Left ventricle myocardium inferior (tissue), 1 donor: ENCODE results near the gene C17orf67. TPM values are rescaled to one million over a fixed set of nuclear protein-coding genes. Genes with fewer than 3 reads are reported as not detected.
A peak's percentile ranks its signal among the peaks of the same experiment; 100 is the strongest.

Source experiments
- DNase-seq: peaks from one replicate; pipeline ENCODE4 v3.0.0-alpha.2; 2020
- H3K27ac ChIP-seq: fragments of 200-600 bp; replicated peaks from 2 replicates; pipeline ENCODE4 v1.8.0; 2021
- H3K27me3 ChIP-seq: fragments of 200-600 bp; 2 replicates; pipeline ENCODE4 v1.8.0; 2021; ENCODE audit warnings: low read depth
- H3K36me3 ChIP-seq: fragments of 200-600 bp; 2 replicates; pipeline ENCODE4 v1.8.0; 2021
- H3K4me1 ChIP-seq: fragments of 200-600 bp; 2 replicates; pipeline ENCODE4 v1.8.0; 2021
- H3K4me3 ChIP-seq: fragments of 200-600 bp; 2 replicates; pipeline ENCODE4 v1.8.0; 2021; ENCODE audit warnings: mild to moderate bottlenecking, moderate library complexity
- H3K9me3 ChIP-seq: fragments of 200-600 bp; replicated peaks from 2 replicates; pipeline ENCODE4 v1.8.0; 2021
- intact Hi-C: fragments of 100-400 bp; cut with micrococcal nuclease; formaldehyde crosslinking; loops from one replicate; pipeline ENCODE4 v1.11.0; 2022
- total RNA-seq: library from RNA; stranded (reverse); fragmentation: NEBNext Ultra II Directional; extraction: Animal tissue kit (Norgen Biotek cat#: 25700); gene quantifications from one replicate; pipeline ENCODE4 v1.2.1, GENCODE V29; 2021
- TF ChIP-seq, protein P1 (sequence below): fragments of 200-600 bp; IDR thresholded peaks from 2 replicates; pipeline ENCODE4 v1.8.0; 2021; ENCODE audit warnings: antibody characterized with exemption, mild to moderate bottlenecking, borderline replicate concordance
- donor health status: DM: no; HTN: yes; CAD: no; lungs with severe emphysema.

Gene C17orf67
- total RNA-seq, 1 donor from 2014 or later = 1.1 TPM

DNA sequence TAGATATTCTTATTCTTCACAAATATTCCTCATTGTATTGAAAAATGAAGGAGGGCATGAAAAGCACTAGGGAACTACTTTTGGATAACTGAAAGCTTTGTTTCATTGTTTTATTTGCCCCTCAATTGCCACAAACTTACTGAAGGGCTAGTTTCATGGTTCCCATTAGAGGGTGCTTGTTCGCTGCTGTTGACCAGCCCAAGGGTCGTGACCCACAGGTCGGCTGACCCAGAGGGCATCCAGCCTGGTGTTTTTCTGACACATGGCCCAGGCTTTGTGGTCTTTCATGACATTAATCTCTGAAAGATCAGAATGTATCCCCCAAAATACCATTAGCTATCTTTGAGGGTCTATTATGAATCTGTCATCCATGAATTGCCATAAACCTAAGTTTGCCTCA lies 30.3 kb upstream of the C17orf67 start:
- H3K9me3 ChIP-seq = no peaks in the 10 kb centered on the region
- H3K27me3 ChIP-seq = no peaks in the 10 kb centered on the region
- H3K36me3 ChIP-seq = peaks cover 45% of the 10 kb centered on the region
- TF ChIP-seq, protein P1, sequence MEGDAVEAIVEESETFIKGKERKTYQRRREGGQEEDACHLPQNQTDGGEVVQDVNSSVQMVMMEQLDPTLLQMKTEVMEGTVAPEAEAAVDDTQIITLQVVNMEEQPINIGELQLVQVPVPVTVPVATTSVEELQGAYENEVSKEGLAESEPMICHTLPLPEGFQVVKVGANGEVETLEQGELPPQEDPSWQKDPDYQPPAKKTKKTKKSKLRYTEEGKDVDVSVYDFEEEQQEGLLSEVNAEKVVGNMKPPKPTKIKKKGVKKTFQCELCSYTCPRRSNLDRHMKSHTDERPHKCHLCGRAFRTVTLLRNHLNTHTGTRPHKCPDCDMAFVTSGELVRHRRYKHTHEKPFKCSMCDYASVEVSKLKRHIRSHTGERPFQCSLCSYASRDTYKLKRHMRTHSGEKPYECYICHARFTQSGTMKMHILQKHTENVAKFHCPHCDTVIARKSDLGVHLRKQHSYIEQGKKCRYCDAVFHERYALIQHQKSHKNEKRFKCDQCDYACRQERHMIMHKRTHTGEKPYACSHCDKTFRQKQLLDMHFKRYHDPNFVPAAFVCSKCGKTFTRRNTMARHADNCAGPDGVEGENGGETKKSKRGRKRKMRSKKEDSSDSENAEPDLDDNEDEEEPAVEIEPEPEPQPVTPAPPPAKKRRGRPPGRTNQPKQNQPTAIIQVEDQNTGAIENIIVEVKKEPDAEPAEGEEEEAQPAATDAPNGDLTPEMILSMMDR = no peak
- H3K4me3 ChIP-seq = no peak overlapping the region
- no peaks in the 10 kb centered on the region for H3K4me1 ChIP-seq
- intact Hi-C loops = no loop called here
- DNase-seq = no peak
- H3K27ac ChIP-seq = no peak overlapping the region

DNA sequence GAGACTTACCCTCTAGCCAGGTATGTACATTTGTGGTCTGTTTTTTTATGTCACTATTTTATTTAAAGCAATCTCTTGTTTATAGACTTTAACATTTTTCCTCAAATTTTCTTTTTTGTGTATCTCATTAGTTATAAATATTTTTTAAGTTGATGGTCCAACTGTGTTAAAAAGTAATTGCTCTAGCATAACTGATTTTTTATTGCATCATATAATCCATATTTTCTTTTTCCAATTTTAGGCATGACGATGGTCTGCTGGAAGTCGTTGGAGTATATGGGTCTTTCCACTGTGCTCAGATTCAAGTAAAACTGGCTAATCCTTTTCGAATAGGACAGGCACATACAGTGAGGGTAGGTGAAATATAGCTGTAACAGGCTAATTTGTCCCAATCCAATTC lies 28.2 kb upstream of the C17orf67 start:
- Histone ChIP-seq H3K4me1 (no peaks in the 10 kb centered on the region), H3K36me3 (peaks cover 66% of the 10 kb centered on the region), H3K4me3 (no peak overlapping the region), H3K9me3 (no peaks in the 10 kb centered on the region), H3K27me3 (no peaks in the 10 kb centered on the region), H3K27ac (no peak overlapping the region)
- no peak for DNase-seq
- intact Hi-C loops = no loop called here
- TF ChIP-seq, protein P1 = no peak

DNA sequence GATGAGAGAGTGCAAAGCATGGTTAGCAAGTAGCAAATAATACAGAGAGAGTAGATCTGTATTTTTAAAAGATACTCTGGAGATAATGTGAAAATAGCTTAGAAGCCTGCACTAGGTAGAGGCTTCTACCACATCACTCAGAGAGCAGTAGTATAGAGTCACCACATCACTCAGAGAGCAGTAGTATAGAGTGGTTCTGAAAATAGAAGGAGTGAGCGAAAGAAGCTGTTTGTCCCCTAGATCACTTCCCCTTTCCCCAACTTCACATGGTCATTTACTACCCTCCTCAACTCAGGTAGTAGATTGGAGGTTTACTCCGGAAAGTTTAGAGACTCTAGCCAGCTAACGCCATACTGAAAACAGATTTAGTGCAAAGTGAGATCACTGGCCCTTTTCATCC lies 17.3 kb upstream of the C17orf67 start:
- DNase-seq = no peak
- H3K36me3 ChIP-seq = peaks cover 25% of the 10 kb centered on the region
- H3K4me3 ChIP-seq = no peak overlapping the region
- peaks cover 11% of the 10 kb centered on the region for H3K4me1 ChIP-seq
- TF ChIP-seq, protein P1 = no peak
- no peaks in the 10 kb centered on the region for H3K9me3 ChIP-seq
- H3K27ac ChIP-seq = peak overlapping the region; percentile 55
- no peaks in the 10 kb centered on the region for H3K27me3 ChIP-seq
- intact Hi-C loops = no loop called here

DNA sequence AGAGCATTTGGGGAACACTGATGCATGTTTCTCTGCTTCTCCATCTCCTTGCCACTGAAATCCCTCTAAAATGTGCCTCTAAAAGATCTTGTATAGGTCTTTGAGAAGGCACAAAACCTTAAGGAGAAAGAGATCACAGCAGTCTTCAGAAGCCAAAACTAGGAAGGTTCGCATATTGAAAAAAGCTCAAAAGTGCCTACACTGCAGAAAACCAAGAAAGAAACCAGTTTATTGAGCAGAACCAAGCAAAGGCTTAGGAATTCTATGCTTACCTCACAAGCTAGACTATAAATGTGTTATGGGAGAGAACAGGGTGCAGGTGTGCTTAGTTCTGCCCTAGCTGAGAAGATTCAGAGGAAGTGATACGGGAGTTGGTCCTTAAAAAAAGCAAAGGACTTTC lies 16.9 kb upstream of the C17orf67 start:
- Histone ChIP-seq H3K4me3 (no peak overlapping the region), H3K4me1 (peaks cover 11% of the 10 kb centered on the region), H3K9me3 (no peaks in the 10 kb centered on the region), H3K27me3 (no peaks in the 10 kb centered on the region), H3K27ac (peak overlapping the region; percentile 55), H3K36me3 (peaks cover 28% of the 10 kb centered on the region)
- TF ChIP-seq, protein P1 = no peak
- no peak for DNase-seq
- intact Hi-C loops = no loop called here

DNA sequence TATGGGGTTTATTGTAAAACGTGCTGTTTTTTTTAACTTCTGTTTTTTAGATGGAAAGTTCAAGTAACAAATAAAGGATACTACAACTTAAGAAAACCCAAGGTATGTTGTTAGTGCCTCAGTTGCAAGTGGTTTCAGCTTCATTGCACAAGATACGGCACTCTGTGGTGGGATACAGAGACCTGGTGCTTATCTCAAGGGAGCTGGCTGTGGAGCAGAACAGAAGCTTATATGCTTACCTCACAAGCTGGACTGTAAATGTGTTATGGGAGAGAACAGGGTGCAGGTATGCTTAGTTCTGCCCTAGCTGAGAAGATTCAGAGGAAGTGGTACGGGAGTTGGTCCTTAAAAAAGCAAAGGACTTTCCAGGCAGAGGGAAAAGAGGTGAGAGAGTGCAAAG lies 15.4 kb upstream of the C17orf67 start:
- H3K4me3 ChIP-seq = no peak overlapping the region
- intact Hi-C loops = no loop called here
- no peaks in the 10 kb centered on the region for H3K9me3 ChIP-seq
- DNase-seq = no peak
- H3K27ac ChIP-seq = no peak overlapping the region
- peaks cover 28% of the 10 kb centered on the region for H3K36me3 ChIP-seq
- TF ChIP-seq, protein P1 = no peak
- H3K4me1 ChIP-seq = peaks cover 11% of the 10 kb centered on the region
- no peaks in the 10 kb centered on the region for H3K27me3 ChIP-seq

DNA sequence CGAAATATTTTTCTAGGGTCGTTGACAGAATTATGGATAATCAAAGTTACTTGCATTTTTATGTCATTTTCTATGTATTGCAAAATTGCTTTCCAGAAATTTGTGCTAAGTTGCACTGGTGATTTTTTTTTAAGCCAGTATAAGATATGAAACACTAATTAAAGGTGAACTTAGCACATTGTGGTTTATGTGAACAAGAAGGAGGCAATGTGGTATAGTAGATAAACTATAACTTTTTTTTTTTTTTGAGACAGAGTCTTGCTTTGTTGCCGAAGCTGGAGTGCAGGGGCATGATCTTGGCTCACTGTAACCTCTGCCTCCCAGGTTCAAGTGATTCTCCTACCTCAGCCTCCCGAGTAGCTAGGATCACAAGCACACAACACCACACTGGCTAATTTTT lies 13.4 kb upstream of the C17orf67 start:
- no peaks in the 10 kb centered on the region for H3K27me3 ChIP-seq
- H3K9me3 ChIP-seq = no peaks in the 10 kb centered on the region
- H3K4me3 ChIP-seq = no peak overlapping the region
- intact Hi-C loops = no loop called here
- TF ChIP-seq, protein P1 = no peak
- DNase-seq = no peak
- peaks cover 28% of the 10 kb centered on the region for H3K36me3 ChIP-seq
- no peak overlapping the region for H3K27ac ChIP-seq
- peaks cover 23% of the 10 kb centered on the region for H3K4me1 ChIP-seq
